Fibroblast of lung (primary cell): Measurements from ENCODE around the gene SHROOM3.

Experiments used
- CTCF ChIP-seq, 2 donors: IDR thresholded peaks in 1 of 2; conservative IDR thresholded peaks in 1 of 2; 1 replicate in 1 of 2; 2 replicates in 1 of 2; pipeline ENCODE4 v1.5.1; 2011 to 2012; ENCODE audit warnings: low read length in 2 of 2, control low read depth in 1 of 2, inconsistent platforms in 1 of 2, low read depth in 1 of 2, mild to moderate bottlenecking in 1 of 2
- EZH2 ChIP-seq: IDR thresholded peaks from 2 replicates; pipeline ENCODE4 v1.5.1; 2012; ENCODE audit warnings: low read length, control low read depth, mild to moderate bottlenecking; ENCODE audit errors: missing control alignments

- no peak for TF ChIP-seq CTCF (conservative IDR thresholded peaks at IDR 0.05 in 1 of 2, IDR thresholded peaks at IDR 0.05 in 1 of 2; ENCODE audit: low read depth in 1 of 2, low read length in 2 of 2)
- no peak for TF ChIP-seq EZH2
Measured at GRCh38 chr4:76691807-76692582, 257.0 kb downstream of the SHROOM3 start.
